OCI-LY3 (cell line): ENCODE results near the gene CALU.

Experiments
- H2AFZ ChIP-seq: fragments of 200-600, 300-600 bp; shearing (Covaris generic); 2 replicates; pipeline ENCODE4 v1.6.0; 2014; ENCODE audit warnings: antibody characterized with exemption, low read depth, low read length
- H3K27ac ChIP-seq: fragments of 200-600, 300-600 bp; sonication (generic); 2 replicates; pipeline ENCODE4 v1.5.1; 2014; ENCODE audit warnings: mild to moderate bottlenecking, low read length, moderate library complexity, mixed read lengths
- H3K27me3 ChIP-seq: fragments of 200-600, 300-600 bp; sonication (generic); 2 replicates; pipeline ENCODE4 v1.6.1; 2014; ENCODE audit warnings: low read depth, low read length, mixed read lengths
- H3K36me3 ChIP-seq: fragments of 200-600, 300-600 bp; sonication (generic); replicated peaks from 2 replicates; pipeline ENCODE3; 2014; ENCODE audit warnings: low read depth, low read length, mixed read lengths
- H3K4me1 ChIP-seq: fragments of 300-600, 200-600 bp; sonication (generic); 2 replicates; pipeline ENCODE4 v1.6.1; 2014; ENCODE audit warnings: low read length, mixed read lengths
- H3K4me2 ChIP-seq: fragments of 200-600, 300-600 bp; sonication (generic); 2 replicates; pipeline ENCODE4 v1.6.1; 2014; ENCODE audit warnings: low read length, mixed read lengths
- H3K4me3 ChIP-seq: fragments of 300-600, 200-600 bp; sonication (generic); 2 replicates; pipeline ENCODE4 v1.5.1; 2014; ENCODE audit warnings: antibody characterized with exemption, mild to moderate bottlenecking, low read length, moderate library complexity
- H3K79me2 ChIP-seq: fragments of 300-600, 200-600 bp; shearing (Covaris generic); 2 replicates; pipeline ENCODE4 v1.6.1; 2014; ENCODE audit warnings: mild to moderate bottlenecking, low read length, mixed read lengths
- H3K9ac ChIP-seq: fragments of 300-600, 200-600 bp; shearing (Covaris generic); 2 replicates; pipeline ENCODE4 v1.6.0; 2014; ENCODE audit warnings: mild to moderate bottlenecking, low read length, moderate library complexity
- H3K9me3 ChIP-seq: fragments of 200-600, 300-600 bp; shearing (Covaris generic); 2 replicates; pipeline ENCODE4 v1.6.1; 2014; ENCODE audit warnings: low read length, mixed read lengths; ENCODE audit not compliant: insufficient read depth
- H4K20me1 ChIP-seq: fragments of 200-600, 300-600 bp; sonication (generic); 2 replicates; pipeline ENCODE4 v1.6.1; 2016; ENCODE audit warnings: low read length, mixed read lengths; ENCODE audit not compliant: insufficient read depth
- CTCF ChIP-seq: fragments of 200-600, 300-600 bp; sonication (generic); IDR thresholded peaks from 2 replicates; pipeline ENCODE4 v1.5.1; 2014; ENCODE audit warnings: antibody characterized with exemption, low read length, low read depth
- EZH2phosphoT487 ChIP-seq: fragments of 200-600 bp; shearing (Covaris generic); IDR thresholded peaks from 2 replicates; pipeline ENCODE4 v1.6.1; 2018; ENCODE audit warnings: antibody characterized with exemption, mixed run types, low read depth

The CALU gene

GRCh38 chr7:128814499-128814898 lies 75.3 kb downstream of the CALU start:
- no peak overlapping the region for H3K4me2 ChIP-seq
- no peaks in the 10 kb centered on the region for H4K20me1 ChIP-seq
- H3K27me3 ChIP-seq: peaks cover 12% of the 10 kb centered on the region; the same call in 1 of the 2 replicates
- no peaks in the 10 kb centered on the region for H3K36me3 ChIP-seq
- H3K4me1 ChIP-seq: no peaks in the 10 kb centered on the region
- no peak overlapping the region for H3K9ac ChIP-seq
- TF ChIP-seq EZH2phosphoT487: no peak
- no peak for TF ChIP-seq CTCF
- H3K4me3 ChIP-seq: no peak overlapping the region
- H2AFZ ChIP-seq: no peak overlapping the region
- no peaks in the 10 kb centered on the region for H3K9me3 ChIP-seq
- no peak overlapping the region for H3K27ac ChIP-seq
- H3K79me2 ChIP-seq: no peaks in the 10 kb centered on the region

DNA sequence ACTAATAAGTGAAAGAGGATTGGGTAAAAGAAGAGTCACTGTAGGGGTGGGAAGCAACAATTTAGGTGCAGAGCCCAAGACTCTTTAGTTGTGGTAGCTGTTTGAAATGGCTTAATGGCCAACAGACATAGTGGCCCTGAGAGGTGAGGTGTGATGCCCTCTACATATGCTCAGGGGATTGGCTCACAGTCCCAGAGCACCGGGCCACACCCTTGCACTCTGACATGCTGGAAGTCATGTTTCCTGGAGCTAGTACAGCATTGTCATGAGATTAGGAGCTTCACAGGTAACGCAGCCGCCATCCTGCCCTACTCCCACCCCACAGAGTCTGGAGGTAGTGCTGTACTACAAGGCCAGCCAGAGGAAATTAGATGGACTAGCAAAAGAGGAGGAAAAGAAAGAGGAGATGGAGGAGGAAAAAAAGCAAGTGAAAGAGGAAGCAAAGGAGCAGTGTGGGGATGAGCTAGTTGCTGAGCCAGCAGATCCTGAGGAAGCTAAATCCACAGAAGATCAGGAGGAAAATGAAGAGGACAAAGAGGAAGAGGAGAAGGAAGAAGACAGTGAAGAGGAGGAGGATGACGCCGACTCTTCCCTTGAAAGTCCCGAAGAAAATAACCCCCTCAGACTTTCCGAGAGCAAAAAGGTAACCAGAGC lies 76.3 kb downstream of the CALU start:
- H3K36me3 ChIP-seq: no peaks in the 10 kb centered on the region
- peaks cover 12% of the 10 kb centered on the region; the same call in 1 of the 2 replicates for H3K27me3 ChIP-seq
- no peaks in the 10 kb centered on the region for H4K20me1 ChIP-seq
- H3K4me1 ChIP-seq: 0 out of 2 replicates have a peak, but pooled peaks cover 4% of the 10 kb centered on the region
- H3K9ac ChIP-seq: no peak overlapping the region
- H3K79me2 ChIP-seq: no peaks in the 10 kb centered on the region
- no peaks in the 10 kb centered on the region for H3K9me3 ChIP-seq
- H3K4me3 ChIP-seq: no peak overlapping the region
- no peak for TF ChIP-seq EZH2phosphoT487
- no peak for TF ChIP-seq CTCF
- no peak overlapping the region for H3K27ac ChIP-seq
- H2AFZ ChIP-seq: no peak overlapping the region
- H3K4me2 ChIP-seq: no peak overlapping the region

DNA sequence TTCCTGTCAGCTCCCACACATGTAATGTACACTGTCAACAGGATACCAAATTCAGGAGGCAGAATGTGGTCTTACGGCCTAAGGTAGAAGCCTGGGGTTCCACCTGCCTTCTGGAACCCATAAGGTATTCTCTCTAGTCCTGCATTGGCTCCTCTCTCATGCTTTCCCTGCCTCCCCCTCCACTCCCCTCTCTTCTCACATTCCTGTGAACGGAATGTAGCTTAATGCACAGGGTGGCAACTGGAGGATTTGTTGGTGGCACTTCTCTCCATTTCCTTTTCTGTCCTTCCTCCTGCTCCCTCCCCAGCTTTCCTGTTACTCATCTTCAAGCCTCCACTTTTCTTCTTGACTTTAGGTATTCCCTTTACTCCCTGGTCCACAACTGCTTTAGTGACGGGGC lies 79.5 kb downstream of the CALU start:
- no peak overlapping the region for H2AFZ ChIP-seq
- H3K27ac ChIP-seq: no peak overlapping the region
- H3K79me2 ChIP-seq: no peaks in the 10 kb centered on the region
- H3K4me2 ChIP-seq: no peak overlapping the region
- H3K9ac ChIP-seq: no peak overlapping the region
- TF ChIP-seq CTCF: no peak
- no peak for TF ChIP-seq EZH2phosphoT487
- H3K4me1 ChIP-seq: 0 out of 2 replicates have a peak, but pooled peaks cover 4% of the 10 kb centered on the region
- H4K20me1 ChIP-seq: no peaks in the 10 kb centered on the region
- H3K27me3 ChIP-seq: peaks cover 12% of the 10 kb centered on the region; the same call in 1 of the 2 replicates
- no peaks in the 10 kb centered on the region for H3K9me3 ChIP-seq
- H3K4me3 ChIP-seq: no peak overlapping the region
- no peaks in the 10 kb centered on the region for H3K36me3 ChIP-seq
